ENCODE data around the gene PMM1.
"Not testable (repeated sequence)": the region's sequence is repeated elsewhere in the genome, so short reads cannot be mapped to it uniquely, and the experiment has no call there.

DNA sequence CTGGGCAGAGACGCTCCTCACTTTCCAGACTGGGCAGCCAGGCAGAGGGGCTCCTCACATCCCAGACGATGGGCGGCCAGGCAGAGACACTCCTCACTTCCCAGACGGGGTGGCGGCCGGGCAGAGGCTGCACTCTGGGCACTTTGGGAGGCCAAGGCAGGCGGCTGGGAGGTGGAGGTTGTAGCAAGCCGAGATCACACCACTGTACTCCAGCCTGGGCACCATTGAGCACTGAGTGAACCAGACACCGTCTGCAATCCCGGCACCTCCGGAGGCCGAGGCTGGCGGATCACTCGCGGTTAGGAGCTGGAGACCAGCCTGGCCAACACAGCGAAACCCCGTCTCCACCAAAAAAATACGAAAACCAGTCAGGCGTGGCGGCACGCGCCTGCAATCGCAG lies 42.0 kb upstream of the PMM1 start:
- TF ChIP-seq CTCF, POLR2A (IDR thresholded peaks at IDR 0.05): not testable (repeated sequence)
